NCI-H526 treated with DMSO at 0.1 percent for 48 hours (cell line): ENCODE results near the gene OSGIN1.

ENCODE experiments used
- DNase-seq: peaks from one replicate; lab custom pipeline; 2025; lab: John Stamatoyannopoulos, UW

OSGIN1 gene

DNA sequence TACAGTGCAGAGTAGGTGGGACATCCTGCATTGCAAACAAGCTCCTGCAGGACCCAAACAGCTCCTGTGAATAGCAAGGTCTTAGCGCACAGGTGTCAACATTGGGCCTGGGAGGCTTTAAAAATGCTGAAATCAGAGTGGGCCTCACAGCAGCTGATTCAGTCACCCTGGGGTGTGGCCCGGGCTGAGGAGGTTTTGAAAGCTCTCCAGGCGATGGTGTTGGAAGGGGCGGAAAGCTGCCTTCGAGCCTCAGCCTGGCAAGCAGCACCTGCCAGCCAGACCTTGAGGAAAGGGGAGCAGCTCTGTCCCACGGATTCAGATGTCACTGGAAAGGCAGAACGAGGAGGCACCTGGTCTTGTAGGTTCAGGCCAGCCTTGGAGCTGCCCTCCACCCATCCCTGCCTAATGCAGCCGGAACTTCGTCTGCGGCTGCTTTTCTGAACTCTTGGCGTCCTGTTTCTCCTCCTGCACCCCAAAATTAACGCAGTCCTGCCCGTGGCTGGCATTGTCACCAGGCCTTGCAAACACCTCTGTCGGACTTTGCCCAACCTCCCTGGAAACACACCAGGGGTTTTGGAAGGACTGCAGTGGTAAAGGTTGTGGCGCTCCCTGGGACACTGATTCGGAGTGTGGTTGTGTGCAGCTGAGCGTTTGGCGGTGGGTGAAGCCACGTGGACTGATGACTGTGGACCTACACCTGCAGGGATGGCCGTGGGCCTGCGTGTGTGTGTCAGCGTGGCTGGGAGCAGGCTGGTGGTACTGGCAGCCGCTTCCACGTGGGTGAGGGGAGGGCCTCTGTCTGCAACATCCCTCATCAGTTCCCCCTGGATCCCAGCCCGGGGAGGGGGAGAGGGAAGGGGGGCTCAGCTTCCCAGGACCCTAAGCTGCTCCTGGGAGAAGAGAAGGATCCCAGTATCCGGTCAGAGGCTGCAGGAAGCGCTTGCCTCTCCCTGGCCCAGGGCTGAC is 18.4 kb downstream of the OSGIN1 start:
- no peak for DNase-seq

DNA sequence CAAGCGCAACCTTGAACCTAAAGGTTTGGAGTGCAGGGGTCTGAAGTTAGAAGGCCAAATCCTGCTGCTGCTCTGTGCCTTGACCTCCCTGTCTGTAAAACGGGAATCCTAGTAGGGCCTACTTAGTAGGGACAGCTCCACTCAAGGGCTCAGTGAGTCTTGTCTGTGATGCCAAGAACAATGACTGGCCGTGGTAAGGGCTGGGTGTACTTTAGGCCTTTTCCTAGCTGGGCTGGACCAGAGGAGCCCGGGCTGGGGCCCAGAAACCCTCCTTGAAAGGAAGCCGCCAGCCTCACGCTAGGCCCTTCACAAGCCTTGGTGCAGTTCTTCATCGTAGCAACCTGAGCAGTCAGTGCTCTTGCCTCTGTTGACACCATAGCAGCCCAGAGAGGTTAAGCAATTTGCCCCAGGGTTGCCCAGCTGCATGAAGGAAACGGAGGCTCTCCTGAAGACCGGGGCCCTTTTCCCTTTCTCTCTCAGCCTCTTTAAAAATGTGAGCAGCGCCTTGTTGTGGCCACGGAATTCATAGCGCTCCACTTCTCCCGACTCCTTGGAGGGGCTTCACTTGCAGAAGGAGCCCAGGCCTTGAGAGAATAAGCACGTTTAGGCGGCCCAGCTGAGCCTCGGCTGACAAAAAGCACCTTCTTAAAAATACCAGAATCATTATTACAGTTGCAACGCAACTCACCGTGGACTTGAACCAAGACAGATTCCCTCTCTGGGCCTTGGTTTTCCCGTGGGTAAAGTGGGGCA is 19.4 kb downstream of the OSGIN1 start:
- no peak for DNase-seq

- no peak for DNase-seq
These were observed 20.0 kb downstream of the OSGIN1 start for GRCh38 chr16:83973077-83973476.

GRCh38 chr16:83973581-83974385 is 20.7 kb downstream of the OSGIN1 start:
- DNase-seq: no peak

- DNase-seq: no peak
These were observed 21.4 kb downstream of the OSGIN1 start for GRCh38 chr16:83974475-83974874.

DNA sequence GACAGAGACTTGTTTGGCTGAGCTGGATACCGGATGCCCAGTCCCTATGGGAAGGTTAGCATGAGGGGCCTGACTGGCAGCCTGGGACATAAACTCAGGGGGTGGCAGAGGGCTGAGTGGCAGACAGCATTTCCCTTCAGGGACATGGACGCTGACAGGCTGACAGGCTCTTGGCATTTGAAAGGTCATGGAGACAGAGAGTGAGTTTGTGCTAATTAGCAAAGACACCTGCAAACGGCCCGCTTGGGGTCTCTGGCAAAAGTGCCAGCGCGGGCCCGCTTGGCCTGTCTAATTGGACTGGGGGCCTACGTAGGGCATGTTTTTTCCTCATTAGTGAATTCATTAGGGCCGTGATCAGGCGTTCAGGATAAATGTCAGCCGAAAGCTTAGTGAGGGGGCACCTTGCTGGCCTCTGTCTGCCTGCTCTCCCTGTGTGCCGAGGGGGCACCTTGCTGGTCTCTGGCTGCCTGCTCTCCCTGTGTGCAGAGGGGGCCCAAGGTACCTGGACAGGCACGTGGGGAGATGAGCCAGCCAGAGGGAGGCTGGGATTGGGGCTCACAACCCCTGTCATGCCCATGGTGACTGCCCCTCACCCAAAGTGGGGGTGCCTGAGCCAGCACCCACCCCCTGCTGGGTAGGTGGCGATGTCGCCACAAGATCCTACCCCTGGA is 22.7 kb downstream of the OSGIN1 start:
- DNase-seq: no peak

DNA sequence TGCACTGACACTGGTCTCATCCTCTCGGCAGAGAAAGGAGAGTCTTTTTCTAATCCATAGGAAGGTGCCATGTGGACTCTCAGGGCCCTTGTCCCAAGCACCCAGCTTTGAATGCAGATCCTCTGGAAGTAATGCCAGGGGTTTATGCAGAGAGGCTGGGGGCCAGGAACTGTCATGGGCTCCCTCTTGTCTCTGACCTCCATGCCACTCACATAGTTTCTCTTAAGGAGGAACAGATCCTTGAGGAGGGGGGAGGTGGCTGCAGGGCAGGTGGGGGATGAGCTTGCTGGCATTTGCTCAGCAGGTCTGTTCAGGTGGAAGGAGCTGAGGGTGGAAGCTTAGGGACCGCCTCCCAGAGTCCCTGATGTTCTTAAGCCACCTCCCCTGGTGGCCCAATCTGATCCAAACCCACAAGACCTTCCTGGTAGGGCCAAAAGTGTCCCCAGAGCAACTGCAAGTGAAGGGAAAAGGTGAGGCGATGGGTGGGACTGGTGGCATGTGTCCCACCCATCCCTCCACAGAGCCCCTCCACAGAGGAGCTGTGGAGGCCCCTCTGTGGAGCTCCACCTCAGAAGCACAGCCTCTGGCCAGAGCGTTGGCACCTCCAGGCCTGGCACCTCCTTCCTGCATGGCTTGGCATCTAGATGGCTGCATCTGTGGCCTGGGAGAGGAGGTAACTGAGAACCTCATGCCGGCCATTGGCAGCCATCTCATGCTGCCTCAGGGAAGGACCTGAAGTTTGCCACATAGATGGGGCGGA is 24.2 kb downstream of the OSGIN1 start:
- DNase-seq: no peak

DNA sequence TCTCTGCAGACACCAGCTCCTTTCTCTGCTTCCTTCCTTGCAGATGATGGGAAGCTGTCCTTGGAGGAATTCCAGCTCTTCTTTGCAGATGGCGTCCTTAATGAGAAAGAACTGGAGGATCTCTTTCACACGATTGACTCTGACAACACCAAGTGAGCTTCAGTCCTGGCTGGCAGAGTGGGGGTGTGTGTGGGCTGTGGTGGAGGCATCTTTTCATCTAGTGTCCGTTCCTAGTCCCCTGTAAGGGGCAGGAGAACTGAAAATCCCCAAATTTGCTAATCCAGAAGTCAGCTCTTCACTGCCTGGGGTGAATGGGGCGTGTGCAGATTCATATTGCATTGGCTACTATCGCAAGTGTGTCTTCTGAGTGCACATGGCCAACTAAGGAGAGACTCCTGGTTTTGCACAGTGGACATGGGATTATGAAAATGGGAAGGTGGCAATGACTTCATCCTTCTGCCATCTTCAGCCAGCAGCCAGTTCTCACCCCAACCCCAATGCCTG is 25.4 kb downstream of the OSGIN1 start:
- DNase-seq: no peak

- DNase-seq: no peak
These were observed 26.4 kb downstream of the OSGIN1 start for GRCh38 chr16:83979441-83979840.

- DNase-seq: no peak
These were observed 27.8 kb downstream of the OSGIN1 start for GRCh38 chr16:83980794-83981193.

DNA sequence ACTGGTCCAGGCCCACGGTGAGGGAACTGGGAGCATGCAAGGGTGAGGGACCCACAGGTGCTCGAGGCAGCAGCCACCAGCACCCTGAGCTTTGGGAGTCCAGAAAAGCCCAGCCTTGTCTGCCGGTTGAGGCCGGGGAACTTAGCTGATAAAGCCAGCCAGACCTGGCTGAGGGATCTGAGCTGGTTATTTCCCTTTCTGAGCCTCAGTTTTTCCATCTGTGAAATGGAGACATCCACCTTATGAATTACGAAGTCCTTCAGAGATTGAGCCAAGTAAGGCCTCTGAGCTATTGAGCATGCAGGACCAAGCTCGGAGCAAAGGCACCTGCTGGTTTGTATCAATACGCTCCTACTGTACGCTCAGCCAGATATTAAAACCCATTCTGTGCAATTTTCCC is 28.8 kb downstream of the OSGIN1 start:
- DNase-seq: no peak

DNA sequence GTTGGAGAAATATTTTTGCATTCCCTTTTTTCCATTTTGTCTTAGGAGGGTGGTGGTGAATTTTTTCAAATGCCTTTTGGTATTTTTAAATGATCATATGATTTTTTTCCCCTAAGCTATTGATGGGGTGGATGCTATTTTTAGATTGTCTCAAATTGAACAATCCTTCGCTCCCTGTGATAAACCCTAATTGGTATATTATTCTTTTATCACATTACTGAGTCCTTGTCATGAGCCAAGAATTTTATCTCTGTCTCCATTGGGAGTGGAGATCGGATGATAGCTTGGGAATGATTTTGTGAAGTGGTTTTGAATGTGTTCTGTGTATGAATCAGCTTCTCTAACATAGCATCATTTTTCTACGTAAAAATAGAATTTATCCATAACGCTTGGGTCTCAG is 30.5 kb downstream of the OSGIN1 start:
- no peak for DNase-seq

DNA sequence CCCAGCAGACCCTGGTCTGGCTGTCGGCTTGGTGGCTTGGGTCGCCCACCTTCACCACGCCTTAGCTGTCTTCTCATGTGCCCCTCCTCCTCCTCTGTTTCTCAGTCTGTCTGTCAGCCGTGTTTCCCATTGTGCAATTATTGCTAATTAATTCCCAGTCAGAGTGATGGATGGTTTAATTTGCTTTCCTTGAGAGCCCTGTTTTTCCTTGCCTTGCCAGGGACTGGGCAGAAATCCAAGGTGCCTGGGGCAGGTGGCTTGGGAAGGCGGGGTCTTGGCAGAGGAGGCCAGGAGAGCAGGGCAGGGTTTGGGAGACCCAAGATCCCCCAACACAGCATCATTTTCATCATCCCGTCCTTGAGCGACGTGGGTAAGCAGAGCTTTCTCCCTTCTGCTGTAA is 36.3 kb downstream of the OSGIN1 start:
- no peak for DNase-seq

DNA sequence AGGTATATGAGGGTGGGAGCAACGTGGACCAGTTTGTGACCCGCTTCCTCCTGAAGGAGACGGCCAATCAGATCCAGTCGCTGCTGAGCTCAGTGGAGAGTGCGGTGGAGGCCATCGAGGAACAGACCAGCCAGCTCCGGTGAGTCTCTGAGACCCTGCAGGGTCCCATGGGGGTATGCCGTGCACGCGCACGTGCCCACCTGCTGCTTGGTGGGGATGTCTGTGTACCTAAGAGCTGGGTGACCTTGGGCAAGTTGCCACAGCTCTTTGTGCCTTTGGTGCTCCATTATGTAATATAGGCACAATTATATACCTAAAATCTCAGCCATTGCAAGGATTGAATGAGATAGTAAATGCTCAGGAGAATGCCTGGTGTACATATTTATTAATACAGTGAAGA is 37.5 kb downstream of the OSGIN1 start:
- no peak for DNase-seq

GRCh38 chr16:83992624-83993023 is 39.6 kb downstream of the OSGIN1 start:
- DNase-seq: no peak

DNA sequence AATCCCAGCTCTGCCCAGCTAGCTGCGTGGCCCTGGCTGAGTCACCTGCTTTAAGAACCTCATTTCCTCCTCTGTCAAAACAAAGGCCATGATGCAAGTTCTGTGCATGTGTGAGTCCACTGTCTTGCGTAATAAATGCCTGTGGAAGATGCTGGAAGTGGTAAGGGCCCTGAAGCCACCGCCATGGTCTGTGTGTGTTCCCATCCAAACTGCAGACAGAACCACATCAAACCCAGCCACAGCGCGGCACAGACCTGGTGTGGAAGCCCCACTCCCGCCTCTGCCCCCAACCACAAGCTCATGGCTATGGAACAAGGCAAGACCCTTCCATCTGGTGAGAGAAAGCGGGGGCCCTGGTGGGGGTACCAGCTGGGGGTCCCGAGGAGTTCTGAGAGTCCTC is 41.0 kb downstream of the OSGIN1 start:
- DNase-seq: no peak

DNA sequence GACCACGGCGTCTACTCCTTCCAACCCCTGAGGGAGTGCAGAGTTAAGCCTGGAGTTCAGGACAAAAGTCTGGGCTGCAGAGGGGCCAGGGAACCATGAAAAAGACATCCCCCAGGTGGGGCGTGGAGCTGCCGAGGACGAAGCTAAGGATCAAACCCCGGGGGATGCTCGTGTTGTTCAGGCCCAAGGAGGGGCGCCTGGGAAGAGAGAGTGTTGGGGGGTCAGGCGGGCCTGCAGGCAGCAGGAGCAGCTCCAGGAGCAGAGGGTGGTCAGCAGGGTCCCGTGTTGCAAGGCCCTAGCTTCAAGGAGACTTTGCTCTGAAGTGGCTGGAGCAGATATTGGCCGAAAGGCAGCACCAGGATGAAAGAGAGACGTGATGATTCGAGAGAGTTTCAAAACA is 41.7 kb downstream of the OSGIN1 start:
- no peak for DNase-seq

- DNase-seq: peak; percentile 25
These were observed 42.7 kb downstream of the OSGIN1 start for GRCh38 chr16:83995754-83996153.

DNA sequence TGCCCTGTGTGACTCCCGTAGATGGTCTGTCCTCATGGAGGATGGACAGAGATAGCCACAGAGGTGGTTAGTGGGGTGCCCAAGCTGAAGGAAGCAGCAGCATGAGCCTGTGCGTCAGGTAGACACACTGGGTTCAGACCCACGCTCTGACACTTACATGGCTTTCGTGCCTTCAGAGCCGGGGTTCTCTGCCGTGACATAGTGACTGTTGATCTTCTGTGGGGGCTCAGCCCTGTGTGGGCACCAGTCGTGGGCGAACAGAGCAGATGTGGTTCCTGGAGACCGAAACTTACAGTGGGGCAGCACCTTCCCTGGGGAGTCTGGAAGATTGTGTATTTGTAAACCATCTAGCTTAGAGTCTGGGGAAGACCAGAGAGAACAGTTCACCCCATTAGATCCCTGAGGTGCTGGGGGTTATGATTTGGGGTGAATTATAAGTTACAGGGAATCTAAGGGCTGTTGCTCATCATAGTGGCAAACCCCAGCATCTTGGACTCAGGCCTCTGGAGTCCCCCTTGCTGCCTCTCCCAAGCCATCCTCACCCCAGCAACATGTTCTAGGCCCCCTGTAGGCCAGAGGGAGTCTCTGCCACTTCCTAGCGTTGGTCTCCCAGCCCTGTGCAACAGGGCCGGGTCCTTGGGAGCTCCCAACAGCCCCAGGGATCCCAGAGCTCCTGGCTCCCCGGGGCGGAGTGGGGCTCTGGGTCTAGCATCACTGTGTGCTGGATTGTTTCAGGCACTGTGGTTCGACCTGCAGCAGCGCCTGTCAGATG is 43.6 kb downstream of the OSGIN1 start:
- DNase-seq: no peak

GRCh38 chr16:83998091-83998490 is 45.1 kb downstream of the OSGIN1 start:
- DNase-seq: no peak
